Right renal pelvis (tissue), 4 donors: ENCODE results near the gene TSHZ2. TPM values are rescaled to one million over a fixed set of nuclear protein-coding genes. Genes with fewer than 3 reads are reported as not detected.
"Not testable (repeated sequence)": the region's sequence is repeated elsewhere in the genome, so short reads cannot be mapped to it uniquely, and the experiment has no call there.

Experiments
- DNase-seq, 4 donors: peaks; one replicate each; pipeline ENCODE4 v3.0.0-alpha.2; 2013; ENCODE audit warnings: low read depth in 4 of 4, low spot score in 3 of 4, missing footprints in 1 of 4
- polyA plus RNA-seq, 4 donors: library from polyadenylated mRNA; unstranded; fragments of 120-200 nt; gene quantifications; one replicate each; pipeline ENCODE4 v1.2.1, GENCODE V29; 2013; ENCODE audit not compliant: insufficient read length in 4 of 4

TSHZ2 gene
- polyA plus RNA-seq, 4 donors: 12.6 to 14.2 (median 12.9) TPM

- DNase-seq: no peak
Measured at GRCh38 chr20:53510704-53511103, 538.5 kb downstream of the TSHZ2 start.

DNA sequence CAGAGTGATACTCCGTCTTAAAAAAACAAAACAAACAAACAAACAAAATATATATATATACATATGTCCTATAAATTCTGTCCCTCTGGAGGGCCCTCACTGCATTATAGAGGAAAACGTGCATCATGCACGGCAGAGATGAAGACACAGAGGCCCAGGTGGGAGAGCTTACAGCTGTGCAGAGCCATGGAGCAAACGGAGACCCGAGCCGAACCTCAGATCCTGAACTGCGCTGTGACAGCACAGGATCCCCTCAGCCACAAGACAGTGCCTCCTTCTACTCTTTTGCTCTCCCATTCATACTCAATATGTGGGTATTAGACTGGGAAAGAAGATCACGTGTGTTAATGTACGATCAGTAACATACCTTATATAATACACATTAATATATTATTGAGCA is 539.9 kb downstream of the TSHZ2 start:
- no peak for DNase-seq

DNA sequence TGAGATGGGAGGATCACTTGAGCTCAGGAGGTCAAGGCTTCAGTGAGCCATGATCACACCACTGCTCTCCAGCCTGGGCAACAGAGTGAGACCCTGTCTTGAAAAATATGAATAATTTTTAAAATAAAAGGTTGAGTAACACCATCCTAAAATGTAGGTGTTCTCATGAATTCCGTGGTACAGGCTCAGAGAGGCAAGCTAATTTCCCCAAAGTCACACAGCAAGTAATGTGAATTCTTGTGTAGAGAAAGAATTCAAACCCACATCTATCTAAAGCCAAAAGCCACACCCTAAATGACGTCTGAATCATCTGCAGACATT is 541.0 kb downstream of the TSHZ2 start:
- no peak for DNase-seq

GRCh38 chr20:53513489-53514298 is 541.5 kb downstream of the TSHZ2 start:
- no peak for DNase-seq

- no peak for DNase-seq
Measured at GRCh38 chr20:53515749-53516148, 543.6 kb downstream of the TSHZ2 start.

GRCh38 chr20:53517146-53517545 is 545.0 kb downstream of the TSHZ2 start:
- no peak for DNase-seq

GRCh38 chr20:53521421-53521820 is 549.3 kb downstream of the TSHZ2 start:
- not testable (repeated sequence) for DNase-seq

GRCh38 chr20:53522026-53522425 is 549.9 kb downstream of the TSHZ2 start:
- no peak for DNase-seq

GRCh38 chr20:53522696-53523095 is 550.5 kb downstream of the TSHZ2 start:
- no peak for DNase-seq

DNA sequence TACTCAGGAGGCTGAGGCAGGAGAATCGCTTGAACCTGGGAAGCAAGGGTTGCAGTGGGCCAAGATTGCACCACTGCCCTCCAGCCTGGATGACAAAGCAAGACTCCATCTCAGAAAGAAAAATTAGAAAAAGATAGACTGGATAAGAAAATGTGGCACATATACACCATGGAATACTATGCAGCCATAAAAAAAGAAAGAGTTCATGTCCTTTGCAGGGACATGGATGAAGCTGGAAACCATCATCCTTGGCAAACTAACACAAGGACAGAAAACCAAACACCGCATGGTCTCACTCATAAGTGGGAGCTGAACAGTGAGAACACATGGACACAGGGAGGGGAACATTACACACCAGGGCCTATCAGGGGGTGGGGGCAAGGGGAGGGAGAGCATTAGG is 551.5 kb downstream of the TSHZ2 start:
- not testable (repeated sequence) for DNase-seq

GRCh38 chr20:53524589-53525312 is 552.6 kb downstream of the TSHZ2 start:
- no peak for DNase-seq

GRCh38 chr20:53527196-53527595 is 555.0 kb downstream of the TSHZ2 start:
- no peak for DNase-seq

- DNase-seq: no peak
Measured at GRCh38 chr20:53529658-53530057, 557.5 kb downstream of the TSHZ2 start.

DNA sequence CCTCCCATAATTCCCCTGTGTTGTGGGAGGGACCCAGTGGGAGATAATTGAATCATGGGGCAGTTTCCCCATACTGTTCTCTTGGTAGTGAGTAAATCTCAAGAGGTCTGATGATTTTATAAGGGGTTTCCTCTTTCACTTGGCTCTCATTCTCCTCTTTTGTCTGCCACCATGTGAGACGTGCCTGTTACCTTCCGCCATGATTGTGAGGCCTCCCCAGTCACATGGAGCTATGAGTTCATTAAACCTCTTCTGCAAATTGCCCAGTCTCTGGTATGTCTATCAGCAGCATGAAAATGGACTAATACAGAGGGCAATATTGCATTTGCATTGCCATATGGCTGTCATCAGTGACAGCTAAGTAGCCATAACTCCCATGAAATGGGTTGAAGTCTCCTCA is 558.3 kb downstream of the TSHZ2 start:
- DNase-seq: no peak

DNA sequence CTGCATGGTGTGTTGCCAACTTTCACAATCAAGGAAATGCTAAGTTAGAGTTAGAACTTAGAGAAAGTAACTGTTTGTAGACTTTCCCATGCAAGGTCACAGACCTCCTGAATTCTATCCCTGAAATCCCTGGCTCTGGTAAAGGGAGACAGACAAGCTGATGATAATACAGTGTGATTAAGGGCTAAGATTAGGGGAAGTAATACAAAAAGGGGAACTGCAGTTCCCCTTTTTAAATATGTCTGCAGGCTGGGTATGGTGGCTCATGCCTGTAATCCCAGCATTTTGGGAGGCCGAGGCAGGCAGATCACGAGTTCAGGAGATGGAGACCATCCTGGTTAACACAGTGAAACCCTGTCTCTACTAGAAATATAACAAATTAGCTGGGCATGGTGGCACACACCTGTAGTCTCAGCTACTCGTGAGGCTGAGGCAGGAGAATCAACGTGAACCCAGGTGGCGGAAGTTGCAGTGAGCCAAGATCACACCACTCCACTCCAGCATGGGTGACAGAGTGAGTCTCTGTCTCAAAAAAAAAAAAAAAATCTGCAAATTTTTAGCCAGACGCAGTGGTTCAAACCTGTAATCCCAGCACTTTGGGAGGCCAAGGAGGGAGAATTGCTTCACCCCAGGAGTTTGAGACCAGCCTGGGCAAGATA is 560.6 kb downstream of the TSHZ2 start:
- DNase-seq: not testable (repeated sequence)

DNA sequence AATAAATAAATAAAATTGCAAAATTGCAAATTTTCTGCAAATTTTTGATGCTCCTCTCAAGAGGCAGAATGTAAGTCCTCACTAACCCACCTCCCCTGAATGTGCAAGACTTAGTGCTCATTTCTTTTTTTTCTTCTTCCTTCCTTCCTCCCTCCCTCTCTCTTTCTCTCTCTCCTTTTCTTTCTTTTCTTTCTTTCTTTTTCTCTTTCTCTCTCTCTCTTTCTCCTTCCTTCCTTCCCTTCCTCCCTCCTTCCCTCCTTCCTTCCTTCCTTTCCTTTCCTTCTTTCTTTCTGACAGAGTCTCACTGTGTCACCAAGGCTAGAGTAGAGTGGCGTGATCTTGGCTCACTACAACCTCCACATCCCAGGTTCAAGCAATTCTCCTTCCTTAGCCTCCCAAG is 561.3 kb downstream of the TSHZ2 start:
- no peak for DNase-seq

DNA sequence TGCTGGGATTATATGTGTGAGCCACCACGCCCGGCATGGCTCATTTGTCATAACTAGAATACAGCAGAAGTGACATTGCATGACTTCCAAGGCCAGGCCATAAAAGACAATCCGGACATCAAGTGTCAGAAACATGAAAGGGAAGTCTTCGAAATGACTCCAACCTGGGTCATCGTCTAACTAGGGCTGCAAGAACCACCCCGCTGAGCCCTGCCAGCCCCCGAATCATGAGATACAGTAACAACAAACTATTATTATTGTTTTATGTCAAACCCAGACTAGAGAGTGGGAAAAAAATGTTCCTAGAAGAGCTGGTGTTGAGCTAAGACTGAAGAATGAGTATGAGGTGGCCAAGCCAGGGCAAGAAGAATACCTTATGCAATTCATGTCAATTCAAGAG is 561.9 kb downstream of the TSHZ2 start:
- no peak for DNase-seq

- DNase-seq: no peak
Measured at GRCh38 chr20:53535878-53536277, 563.7 kb downstream of the TSHZ2 start.

DNA sequence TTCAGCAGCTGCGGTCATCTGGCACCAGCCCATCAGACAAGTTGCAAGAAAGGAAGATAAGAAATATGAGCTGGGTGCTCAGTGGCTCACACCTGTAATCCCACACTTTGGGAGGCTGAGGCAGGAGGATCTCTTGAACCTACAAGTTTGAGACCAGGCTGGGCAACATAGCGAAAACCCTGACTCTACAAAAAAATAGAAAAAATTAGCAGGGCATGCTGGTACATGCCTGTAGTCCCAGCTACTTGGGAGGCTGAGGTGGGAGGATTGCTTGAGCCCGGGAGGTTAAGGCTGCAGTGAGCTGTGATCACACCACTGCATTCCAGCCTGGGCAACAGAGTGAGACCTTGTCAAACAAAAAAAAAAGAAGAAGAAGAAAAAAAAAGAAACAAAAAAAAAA is 564.2 kb downstream of the TSHZ2 start:
- not testable (repeated sequence) for DNase-seq

DNA sequence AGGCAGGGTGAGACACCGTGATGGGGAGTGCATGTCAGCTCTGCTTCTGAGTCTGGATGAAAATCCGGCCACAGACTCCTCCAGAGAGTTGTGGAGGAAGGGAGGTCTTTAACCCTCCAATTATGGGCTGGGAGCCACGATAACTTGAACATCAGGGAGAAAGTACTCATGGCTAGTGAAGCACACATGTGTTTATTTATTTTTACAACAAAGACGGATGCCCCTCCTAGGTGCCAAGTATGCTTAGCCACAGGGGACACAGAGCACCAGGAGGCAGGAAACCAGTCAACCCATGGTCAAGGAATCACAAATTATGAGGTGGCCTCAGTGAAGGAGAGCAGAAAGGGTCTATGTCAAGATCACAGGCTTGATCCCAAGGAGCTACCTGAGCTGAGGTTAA is 567.4 kb downstream of the TSHZ2 start:
- no peak for DNase-seq
